ENCODE measurements around the gene JUP. TPM values are rescaled to one million over a fixed set of nuclear protein-coding genes. Genes with fewer than 3 reads are reported as not detected.
A peak's percentile ranks its signal among the peaks of the same experiment; 100 is the strongest.

The JUP gene
- total and polyA plus RNA-seq, 9 donors: 7.0 to 153 (median 52.6) TPM

DNA sequence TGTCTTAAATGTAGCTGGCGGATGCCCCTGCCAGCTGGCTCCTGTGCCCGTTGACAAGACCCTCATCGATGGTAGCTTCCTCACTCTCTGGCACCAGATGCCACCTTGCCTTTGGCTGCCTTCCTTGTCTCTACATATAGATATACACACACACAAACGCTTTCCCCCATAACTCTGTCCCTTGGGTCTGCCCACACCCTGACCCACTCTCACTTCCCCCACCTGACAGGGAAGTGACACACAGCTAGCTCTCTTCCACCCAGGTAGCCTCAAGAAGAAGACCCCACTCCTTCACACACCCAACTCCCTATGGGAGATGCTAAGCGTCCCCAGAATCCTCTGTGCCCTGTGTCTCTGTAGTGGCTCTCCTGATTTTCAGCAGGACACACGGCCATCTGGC, 25.6 kb downstream of the JUP start:
- TF ChIP-seq EP300 (IDR thresholded peaks at IDR 0.05) (no peak), POLR2A (IDR thresholded peaks at IDR 0.05) (no peak)
- TF ChIP-seq, protein P1, sequence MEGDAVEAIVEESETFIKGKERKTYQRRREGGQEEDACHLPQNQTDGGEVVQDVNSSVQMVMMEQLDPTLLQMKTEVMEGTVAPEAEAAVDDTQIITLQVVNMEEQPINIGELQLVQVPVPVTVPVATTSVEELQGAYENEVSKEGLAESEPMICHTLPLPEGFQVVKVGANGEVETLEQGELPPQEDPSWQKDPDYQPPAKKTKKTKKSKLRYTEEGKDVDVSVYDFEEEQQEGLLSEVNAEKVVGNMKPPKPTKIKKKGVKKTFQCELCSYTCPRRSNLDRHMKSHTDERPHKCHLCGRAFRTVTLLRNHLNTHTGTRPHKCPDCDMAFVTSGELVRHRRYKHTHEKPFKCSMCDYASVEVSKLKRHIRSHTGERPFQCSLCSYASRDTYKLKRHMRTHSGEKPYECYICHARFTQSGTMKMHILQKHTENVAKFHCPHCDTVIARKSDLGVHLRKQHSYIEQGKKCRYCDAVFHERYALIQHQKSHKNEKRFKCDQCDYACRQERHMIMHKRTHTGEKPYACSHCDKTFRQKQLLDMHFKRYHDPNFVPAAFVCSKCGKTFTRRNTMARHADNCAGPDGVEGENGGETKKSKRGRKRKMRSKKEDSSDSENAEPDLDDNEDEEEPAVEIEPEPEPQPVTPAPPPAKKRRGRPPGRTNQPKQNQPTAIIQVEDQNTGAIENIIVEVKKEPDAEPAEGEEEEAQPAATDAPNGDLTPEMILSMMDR (IDR thresholded peaks at IDR 0.05): no peak
- WGBS, 3 donors: 91 to 94% (median 93%) methylated on average over 6 of the region's 6 CpGs
- H3K4me1 ChIP-seq (ENCODE audit: insufficient read depth): no peaks in the 10 kb centered on the region
- H3K27me3 ChIP-seq: no peaks in the 10 kb centered on the region
- peaks cover 5% of the 10 kb centered on the region for H3K36me3 ChIP-seq
- intact Hi-C loops (cut with DNase I): no loop called here
- no peak overlapping the region for H3K27ac ChIP-seq
- no peak for DNase-seq
- no peak overlapping the region for H3K4me3 ChIP-seq
- no peaks in the 10 kb centered on the region for H3K9me3 ChIP-seq

DNA sequence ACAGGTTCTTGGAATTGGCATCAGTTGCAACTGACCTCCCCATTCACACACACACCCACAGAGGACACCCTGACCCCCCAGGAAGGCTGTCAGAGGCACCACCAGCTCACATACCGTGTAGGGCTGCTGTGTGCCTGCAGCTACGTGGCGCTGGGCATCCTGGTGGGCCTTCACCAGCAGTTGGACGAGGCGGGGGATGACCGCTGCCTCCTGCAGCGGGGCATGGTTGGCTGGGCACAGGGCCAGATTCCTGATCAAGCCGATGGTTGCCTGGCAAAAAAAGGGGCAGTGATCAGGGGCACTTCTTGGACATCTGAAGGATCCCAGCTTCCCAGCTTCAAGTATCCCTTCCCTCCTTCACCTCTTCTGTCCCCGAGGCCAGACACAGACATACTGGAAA, 27.9 kb downstream of the JUP start:
- Histone ChIP-seq H3K9me3 (no peaks in the 10 kb centered on the region), H3K27me3 (no peaks in the 10 kb centered on the region), H3K36me3 (peaks cover 5% of the 10 kb centered on the region), H3K27ac (no peak overlapping the region), H3K4me1 (ENCODE audit: insufficient read depth) (no peaks in the 10 kb centered on the region), H3K4me3 (no peak overlapping the region)
- peak in 1 of 5 donors; percentile 20 for DNase-seq
- no peak for TF ChIP-seq POLR2A (IDR thresholded peaks at IDR 0.05)
- no peak for TF ChIP-seq EP300 (IDR thresholded peaks at IDR 0.05)
- TF ChIP-seq, protein P1 (IDR thresholded peaks at IDR 0.05): no peak
- WGBS, 3 donors: 88 to 90% (median 89%) methylated on average over 9 of the region's 9 CpGs
- intact Hi-C loops (cut with DNase I): no loop called here

DNA sequence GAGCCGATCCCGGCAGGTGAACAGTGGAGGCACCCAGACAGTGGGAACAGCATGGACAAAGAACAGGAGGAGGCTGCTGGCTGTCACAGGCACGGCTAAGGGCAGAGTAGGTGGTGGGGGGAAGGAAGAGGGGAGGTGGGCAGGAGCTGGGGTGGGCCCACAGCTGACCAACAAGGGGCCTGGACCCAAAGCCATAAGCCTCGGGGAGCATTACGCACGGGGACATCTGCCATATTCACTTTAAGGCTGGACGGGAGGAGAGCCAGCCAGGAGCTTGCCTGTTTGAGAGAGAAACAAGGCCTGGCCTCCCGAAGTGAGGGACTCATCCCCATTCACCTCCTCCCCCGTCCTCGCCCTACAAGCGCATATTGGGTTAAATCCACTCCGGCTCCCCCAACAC, 32.4 kb downstream of the JUP start:
- Histone ChIP-seq H3K4me1 (ENCODE audit: insufficient read depth) (no peaks in the 10 kb centered on the region), H3K27me3 (no peaks in the 10 kb centered on the region), H3K4me3 (no peak overlapping the region), H3K9me3 (no peaks in the 10 kb centered on the region), H3K27ac (no peak overlapping the region), H3K36me3 (peaks cover 3% of the 10 kb centered on the region)
- intact Hi-C loops (cut with DNase I): no loop called here
- TF ChIP-seq POLR2A (IDR thresholded peaks at IDR 0.05) (no peak), EP300 (IDR thresholded peaks at IDR 0.05) (no peak)
- TF ChIP-seq, protein P1 (IDR thresholded peaks at IDR 0.05): no peak
- WGBS, 3 donors: 78 to 86% (median 81%) methylated on average over 12 of the region's 12 CpGs
- DNase-seq: no peak

DNA sequence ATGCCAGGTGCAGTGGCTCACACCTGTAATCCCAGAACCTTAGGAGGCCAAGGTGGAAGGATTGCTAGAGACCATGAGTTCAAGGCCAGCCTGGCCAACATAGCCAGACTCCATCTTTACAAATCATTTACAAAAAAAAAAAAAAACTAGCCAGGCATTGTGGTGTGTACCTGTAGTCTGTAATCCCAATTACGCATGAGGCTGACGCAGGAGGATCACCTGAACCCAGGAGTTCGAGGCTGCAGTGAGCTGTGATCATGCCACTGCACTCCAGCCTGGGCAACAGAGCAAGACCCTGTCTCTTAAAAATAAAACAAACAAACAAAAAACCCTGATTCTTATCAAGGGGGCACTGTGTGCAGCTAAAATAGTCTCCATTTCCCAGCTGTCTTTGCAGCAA, 35.2 kb downstream of the JUP start:
- no peaks in the 10 kb centered on the region for H3K27me3 ChIP-seq
- 62 to 92% (median 83%) methylated on average over 3 of the region's 3 CpGs for WGBS, 3 donors

More for the DNA sequence above, 35.2 kb downstream of the JUP start:
- intact Hi-C loops (cut with DNase I): no loop called here
- H3K4me1 ChIP-seq (ENCODE audit: insufficient read depth): no peaks in the 10 kb centered on the region
- TF ChIP-seq POLR2A (IDR thresholded peaks at IDR 0.05) (no peak), EP300 (IDR thresholded peaks at IDR 0.05) (no peak)
- TF ChIP-seq, protein P1 (IDR thresholded peaks at IDR 0.05): no peak
- H3K4me3 ChIP-seq: no peak overlapping the region
- no peak overlapping the region for H3K27ac ChIP-seq
- DNase-seq: no peak
- no peaks in the 10 kb centered on the region for H3K36me3 ChIP-seq
- H3K9me3 ChIP-seq: no peaks in the 10 kb centered on the region
